HCT116 (cell line): ENCODE results near the gene SRL.

ENCODE experiments used
- CEBPB ChIP-seq: IDR thresholded peaks from 2 replicates; pipeline ENCODE4 v1.6.1; 2012; ENCODE audit warnings: low read depth
- CTCF ChIP-seq, 3 experiments: fragments of 200-600 bp in 1 of 3; sonication (generic) in 1 of 3; IDR thresholded peaks in 2 of 3; conservative IDR thresholded peaks in 1 of 3; 2 replicates each; pipeline ENCODE4 v1.5.1; 2012 to 2017; ENCODE audit warnings: low read depth in 2 of 3, low read length in 2 of 3, antibody characterized with exemption in 1 of 3, borderline replicate concordance in 1 of 3, control low read depth in 1 of 3, mild to moderate bottlenecking in 1 of 3, mixed read lengths in 1 of 3, mixed run types in 1 of 3, moderate library complexity in 1 of 3; ENCODE audit not compliant: insufficient read depth in 1 of 3
- EGR1 ChIP-seq: IDR thresholded peaks from 2 replicates; pipeline ENCODE4 v1.6.1; 2012; ENCODE audit warnings: low read depth
- REST ChIP-seq: IDR thresholded peaks from 2 replicates; pipeline ENCODE4 v1.6.1; 2012; ENCODE audit warnings: low read depth

- no peak for TF ChIP-seq CTCF (IDR thresholded peaks at IDR 0.05 in 2 of 3, conservative IDR thresholded peaks at IDR 0.05 in 1 of 3; ENCODE audit: borderline replicate concordance in 1 of 3, insufficient read depth in 1 of 3, low read depth in 2 of 3, low read length in 2 of 3)
- TF ChIP-seq CEBPB: no peak
- no peak for TF ChIP-seq EGR1
- TF ChIP-seq REST: no peak
These were observed 23.7 kb downstream of the SRL start for GRCh38 chr16:4218202-4218601.
